OCI-LY3 (cell line): ENCODE data around the gene IGFBP7.

Source experiments
- EZH2phosphoT487 ChIP-seq: fragments of 200-600 bp; shearing (Covaris generic); IDR thresholded peaks from 2 replicates; pipeline ENCODE4 v1.6.1; 2018; ENCODE audit warnings: antibody characterized with exemption, mixed run types, low read depth
- TF ChIP-seq, protein P1 (sequence below): fragments of 200-600, 300-600 bp; sonication (generic); IDR thresholded peaks from 2 replicates; pipeline ENCODE4 v1.5.1; 2014; ENCODE audit warnings: antibody characterized with exemption, low read length, low read depth

DNA sequence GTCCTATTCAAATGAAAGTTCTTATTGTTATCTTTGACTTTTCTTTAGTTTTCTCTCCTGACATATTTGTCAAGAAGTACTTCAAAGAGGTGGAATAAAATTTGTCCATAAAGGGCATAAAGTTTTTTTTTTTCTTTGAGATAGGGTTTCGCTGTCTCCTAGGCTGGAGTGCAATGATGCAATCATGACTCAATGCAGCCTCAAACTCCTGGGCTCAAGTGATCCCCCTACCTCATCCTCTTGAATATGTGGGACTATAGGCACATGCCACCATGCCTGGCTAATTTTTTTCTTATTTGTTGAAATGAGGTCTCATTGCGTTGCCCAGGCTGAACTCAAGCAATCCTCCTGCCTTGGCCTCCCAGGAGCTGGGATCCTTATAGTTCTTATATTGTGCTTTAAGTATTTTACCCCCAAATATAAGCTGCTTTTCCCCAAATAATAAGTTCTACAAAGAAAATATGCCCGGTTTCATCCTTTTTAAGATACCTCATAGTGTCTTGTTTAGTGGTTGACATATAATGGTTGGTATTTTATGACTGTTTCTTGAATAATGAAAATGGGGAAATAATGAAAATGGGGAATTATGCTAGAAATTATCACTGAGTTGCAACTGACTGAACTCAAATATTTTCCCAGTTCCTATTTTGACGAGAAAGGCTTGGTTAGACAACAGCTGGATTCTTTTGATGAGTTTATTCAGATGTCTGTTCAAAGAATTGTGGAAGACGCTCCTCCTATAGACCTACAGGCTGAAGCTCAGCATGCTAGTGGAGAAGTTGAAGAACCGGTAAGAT is 119.9 kb downstream of the IGFBP7 start:
- TF ChIP-seq, protein P1, sequence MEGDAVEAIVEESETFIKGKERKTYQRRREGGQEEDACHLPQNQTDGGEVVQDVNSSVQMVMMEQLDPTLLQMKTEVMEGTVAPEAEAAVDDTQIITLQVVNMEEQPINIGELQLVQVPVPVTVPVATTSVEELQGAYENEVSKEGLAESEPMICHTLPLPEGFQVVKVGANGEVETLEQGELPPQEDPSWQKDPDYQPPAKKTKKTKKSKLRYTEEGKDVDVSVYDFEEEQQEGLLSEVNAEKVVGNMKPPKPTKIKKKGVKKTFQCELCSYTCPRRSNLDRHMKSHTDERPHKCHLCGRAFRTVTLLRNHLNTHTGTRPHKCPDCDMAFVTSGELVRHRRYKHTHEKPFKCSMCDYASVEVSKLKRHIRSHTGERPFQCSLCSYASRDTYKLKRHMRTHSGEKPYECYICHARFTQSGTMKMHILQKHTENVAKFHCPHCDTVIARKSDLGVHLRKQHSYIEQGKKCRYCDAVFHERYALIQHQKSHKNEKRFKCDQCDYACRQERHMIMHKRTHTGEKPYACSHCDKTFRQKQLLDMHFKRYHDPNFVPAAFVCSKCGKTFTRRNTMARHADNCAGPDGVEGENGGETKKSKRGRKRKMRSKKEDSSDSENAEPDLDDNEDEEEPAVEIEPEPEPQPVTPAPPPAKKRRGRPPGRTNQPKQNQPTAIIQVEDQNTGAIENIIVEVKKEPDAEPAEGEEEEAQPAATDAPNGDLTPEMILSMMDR, result no peak
- no peak for TF ChIP-seq EZH2phosphoT487
